GM12891 (cell line): ENCODE measurements around the gene ALG6.
"Not testable (repeated sequence)": the region's sequence is repeated elsewhere in the genome, so short reads cannot be mapped to it uniquely, and the experiment has no call there.

Source experiments
- DNase-seq: peaks from one replicate; pipeline ENCODE4 v3.0.0; 2011; ENCODE audit warnings: low spot score; ENCODE audit not compliant: insufficient read length
- FAIRE-seq: peaks from 2 replicates; lab custom pipeline; 2011; peaks lifted over from hg19 to GRCh38; lab: Jason Lieb, UNC
- PAX5 ChIP-seq: IDR thresholded peaks from 2 replicates; pipeline ENCODE4 v1.6.1; 2011; ENCODE audit warnings: low read length, moderate library complexity, mild to moderate bottlenecking; ENCODE audit not compliant: insufficient read depth, severe bottlenecking
- POLR2A ChIP-seq: IDR thresholded peaks from 2 replicates; pipeline ENCODE4 v1.6.1; 2011; ENCODE audit warnings: low read depth, low read length, control low read depth
- POLR2AphosphoS5 ChIP-seq: IDR thresholded peaks from 2 replicates; pipeline ENCODE4 v1.6.1; 2011; ENCODE audit warnings: low read depth, low read length, control low read depth
- POU2F2 ChIP-seq: IDR thresholded peaks from 2 replicates; pipeline ENCODE4 v1.6.1; 2011; ENCODE audit warnings: low read depth, mild to moderate bottlenecking, control low read depth, low read length, moderate library complexity
- SPI1 ChIP-seq: IDR thresholded peaks from 2 replicates; pipeline ENCODE4 v1.6.1; 2011; ENCODE audit warnings: low read depth, low read length, control low read depth
- TAF1 ChIP-seq: IDR thresholded peaks from 2 replicates; pipeline ENCODE4 v1.6.1; 2011; ENCODE audit warnings: low read depth, low read length, control low read depth

ALG6 gene

GRCh38 chr1:63327417-63328054 is 39.9 kb upstream of the ALG6 start:
- FAIRE-seq = peak; percentile 75
- no peak for TF ChIP-seq TAF1
- no peak for TF ChIP-seq POLR2A
- no peak for TF ChIP-seq POLR2AphosphoS5
- no peak for TF ChIP-seq POU2F2
- TF ChIP-seq PAX5 = no peak
- TF ChIP-seq SPI1 = no peak
- DNase-seq = no peak

DNA sequence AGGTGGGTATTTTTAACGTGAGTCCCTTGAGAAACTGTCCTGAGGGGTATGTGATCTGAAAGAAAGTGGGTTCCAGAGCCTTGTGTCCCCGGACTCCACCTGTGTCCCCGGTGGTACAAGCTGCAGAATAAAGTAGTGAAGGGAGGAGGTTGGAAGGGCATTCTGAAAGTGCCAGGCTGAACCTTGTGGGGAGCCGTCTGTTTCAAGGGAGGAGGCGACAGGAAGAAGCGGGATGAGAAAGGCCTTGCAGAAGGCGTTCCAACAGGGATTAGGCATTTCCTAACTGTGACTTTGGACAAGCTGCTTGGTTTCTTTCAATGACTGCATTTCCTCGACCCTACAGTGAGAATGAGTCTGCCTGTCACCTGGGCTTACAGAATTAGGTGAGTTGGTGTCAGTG is 39.3 kb upstream of the ALG6 start:
- FAIRE-seq (no peak), DNase-seq (no peak)

DNA sequence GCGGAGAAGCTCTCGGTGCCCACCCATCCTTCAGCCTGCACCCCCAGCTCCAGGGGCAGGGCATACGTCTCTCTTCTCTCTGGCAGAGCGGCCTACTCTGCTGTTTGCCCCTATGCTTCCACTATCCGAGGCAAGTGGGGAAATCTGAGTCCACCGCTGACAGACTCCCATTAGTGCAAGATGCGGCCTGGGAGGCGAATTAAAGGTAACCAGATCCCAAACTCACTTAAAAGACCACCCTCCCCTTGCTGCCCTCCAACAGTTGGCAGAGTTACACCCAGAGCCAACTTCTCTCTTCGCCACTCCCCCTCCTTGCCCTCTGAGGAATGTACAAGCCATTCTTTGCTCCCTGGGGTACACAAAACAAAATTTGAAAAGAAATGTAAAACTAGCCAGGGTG is 38.6 kb upstream of the ALG6 start:
- TF ChIP-seq SPI1 (no peak), TAF1 (no peak)
- no peak for DNase-seq
- FAIRE-seq = no peak

More for the DNA sequence above, 39.3 kb upstream of the ALG6 start:
- no peak for TF ChIP-seq TAF1

DNA sequence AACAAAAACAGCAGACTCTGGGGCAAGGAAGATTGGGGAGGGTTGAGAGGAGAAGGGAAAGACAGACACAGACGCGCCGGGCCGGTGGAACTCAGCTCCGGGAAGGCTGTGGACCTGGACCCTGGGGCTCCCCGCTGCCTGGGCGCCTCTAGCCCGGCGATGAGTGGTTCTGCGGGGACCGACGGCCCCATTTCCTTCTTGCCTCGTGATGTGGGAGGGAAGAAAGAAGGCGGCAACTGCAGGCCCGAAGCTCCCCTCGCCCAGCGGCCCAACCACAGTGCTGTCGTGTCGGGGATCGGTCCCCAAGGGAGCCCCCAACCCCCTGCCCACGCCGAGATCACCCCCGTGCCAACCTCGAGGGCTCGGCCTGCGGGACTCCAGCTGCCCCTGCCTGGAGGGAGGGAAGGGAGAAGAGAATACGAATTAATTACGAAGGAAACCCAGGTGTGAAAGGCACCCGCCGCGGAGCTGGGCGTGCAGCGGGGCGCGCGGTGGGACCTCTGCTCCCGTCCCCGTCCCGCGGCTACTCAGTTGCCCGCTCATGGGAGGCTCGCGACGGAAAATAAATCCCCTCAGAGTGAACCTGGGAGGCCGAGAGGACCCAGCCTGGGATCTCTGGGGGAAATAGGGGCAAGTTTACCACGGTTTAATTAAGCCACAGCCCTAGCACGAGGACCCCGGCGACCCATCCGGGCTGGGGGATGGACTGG is 37.7 kb upstream of the ALG6 start:
- DNase-seq = no peak
- no peak for FAIRE-seq
- TF ChIP-seq POLR2AphosphoS5 = no peak
- TF ChIP-seq SPI1 = no peak
- no peak for TF ChIP-seq POLR2A
- TF ChIP-seq POU2F2 = no peak
- no peak for TF ChIP-seq TAF1
- TF ChIP-seq PAX5 = no peak

GRCh38 chr1:63330331-63330916 is 37.0 kb upstream of the ALG6 start:
- DNase-seq (no peak), FAIRE-seq (no peak)
- no peak for TF ChIP-seq POLR2A
- TF ChIP-seq PAX5 = no peak
- no peak for TF ChIP-seq POU2F2
- TF ChIP-seq POLR2AphosphoS5 = no peak
- TF ChIP-seq TAF1 = no peak
- TF ChIP-seq SPI1 = no peak

DNA sequence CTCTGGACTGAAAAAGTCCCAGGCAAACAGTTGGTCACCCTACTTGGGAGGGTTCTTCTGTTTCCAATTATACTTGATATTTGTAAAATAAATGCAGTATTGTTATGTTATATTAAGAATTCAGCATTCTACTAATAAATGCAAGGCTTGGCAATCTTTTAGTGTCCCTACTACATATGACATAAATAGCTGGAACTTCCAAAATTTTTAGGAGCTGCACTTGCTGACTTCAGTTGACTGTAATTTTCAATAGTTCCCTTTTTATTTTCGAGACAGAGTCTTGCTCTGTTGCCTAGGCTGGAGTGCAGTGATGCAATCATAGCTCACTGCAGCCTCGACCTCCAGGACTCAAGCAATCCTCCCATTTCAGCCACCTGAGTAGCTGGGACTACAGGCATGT is 25.0 kb upstream of the ALG6 start:
- DNase-seq (no peak), FAIRE-seq (no peak)
- TF ChIP-seq TAF1 (no peak), POLR2A (no peak), POLR2AphosphoS5 (no peak), SPI1 (no peak), POU2F2 (no peak), PAX5 (no peak)

DNA sequence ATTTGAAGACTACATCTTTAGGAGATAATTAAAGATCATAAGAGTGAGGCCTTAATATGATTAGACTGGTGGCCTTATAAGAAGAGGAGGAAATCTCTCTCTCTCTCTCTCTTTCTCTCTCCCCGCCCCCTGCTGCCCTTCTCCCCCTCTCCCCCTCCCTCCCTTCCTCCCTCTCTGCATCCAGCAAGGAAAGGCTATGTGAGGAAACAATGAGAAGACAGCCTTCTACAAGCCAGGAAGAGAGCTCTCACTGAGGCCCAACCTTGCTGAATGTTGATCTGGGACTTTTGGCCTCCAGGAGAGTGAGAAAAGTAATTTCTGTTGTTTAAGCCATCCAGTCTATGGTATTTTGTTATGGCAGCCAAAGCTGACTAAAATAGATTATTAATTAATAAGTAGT is 23.5 kb upstream of the ALG6 start:
- no peak for FAIRE-seq
- TF ChIP-seq POU2F2 (no peak), POLR2A (no peak), TAF1 (no peak), PAX5 (no peak), SPI1 (no peak), POLR2AphosphoS5 (no peak)
- DNase-seq = no peak

GRCh38 chr1:63350320-63350719 is 17.1 kb upstream of the ALG6 start:
- TF ChIP-seq SPI1 (no peak), POLR2A (no peak), PAX5 (no peak), POU2F2 (no peak), TAF1 (no peak), POLR2AphosphoS5 (no peak)
- FAIRE-seq (no peak), DNase-seq (no peak)

GRCh38 chr1:63352736-63353135 is 14.7 kb upstream of the ALG6 start:
- no peak for FAIRE-seq
- DNase-seq = no peak
- TF ChIP-seq POLR2A = no peak

GRCh38 chr1:63356234-63356633 is 11.2 kb upstream of the ALG6 start:
- FAIRE-seq, DNase-seq: not testable (repeated sequence)
